UCSD-AML1 (cell line): Measurements from ENCODE around the gene SEMA5B.

Experiments
- DNase-seq: peaks from one replicate; lab custom pipeline; 2025; ENCODE audit not compliant: unreplicated experiment; lab: John Stamatoyannopoulos, UW

Gene SEMA5B, protein sequence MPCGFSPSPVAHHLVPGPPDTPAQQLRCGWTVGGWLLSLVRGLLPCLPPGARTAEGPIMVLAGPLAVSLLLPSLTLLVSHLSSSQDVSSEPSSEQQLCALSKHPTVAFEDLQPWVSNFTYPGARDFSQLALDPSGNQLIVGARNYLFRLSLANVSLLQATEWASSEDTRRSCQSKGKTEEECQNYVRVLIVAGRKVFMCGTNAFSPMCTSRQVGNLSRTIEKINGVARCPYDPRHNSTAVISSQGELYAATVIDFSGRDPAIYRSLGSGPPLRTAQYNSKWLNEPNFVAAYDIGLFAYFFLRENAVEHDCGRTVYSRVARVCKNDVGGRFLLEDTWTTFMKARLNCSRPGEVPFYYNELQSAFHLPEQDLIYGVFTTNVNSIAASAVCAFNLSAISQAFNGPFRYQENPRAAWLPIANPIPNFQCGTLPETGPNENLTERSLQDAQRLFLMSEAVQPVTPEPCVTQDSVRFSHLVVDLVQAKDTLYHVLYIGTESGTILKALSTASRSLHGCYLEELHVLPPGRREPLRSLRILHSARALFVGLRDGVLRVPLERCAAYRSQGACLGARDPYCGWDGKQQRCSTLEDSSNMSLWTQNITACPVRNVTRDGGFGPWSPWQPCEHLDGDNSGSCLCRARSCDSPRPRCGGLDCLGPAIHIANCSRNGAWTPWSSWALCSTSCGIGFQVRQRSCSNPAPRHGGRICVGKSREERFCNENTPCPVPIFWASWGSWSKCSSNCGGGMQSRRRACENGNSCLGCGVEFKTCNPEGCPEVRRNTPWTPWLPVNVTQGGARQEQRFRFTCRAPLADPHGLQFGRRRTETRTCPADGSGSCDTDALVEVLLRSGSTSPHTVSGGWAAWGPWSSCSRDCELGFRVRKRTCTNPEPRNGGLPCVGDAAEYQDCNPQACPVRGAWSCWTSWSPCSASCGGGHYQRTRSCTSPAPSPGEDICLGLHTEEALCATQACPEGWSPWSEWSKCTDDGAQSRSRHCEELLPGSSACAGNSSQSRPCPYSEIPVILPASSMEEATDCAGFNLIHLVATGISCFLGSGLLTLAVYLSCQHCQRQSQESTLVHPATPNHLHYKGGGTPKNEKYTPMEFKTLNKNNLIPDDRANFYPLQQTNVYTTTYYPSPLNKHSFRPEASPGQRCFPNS

GRCh38 chr3:123027292-123028232, at the start of gene SEMA5B:
Gene SEMA5B, minus strand, starts transcription at chr3:123027763. Its CDS starts 66,500 bp downstream, at chr3:122961263.
- peak; percentile 29 for DNase-seq

GRCh38 chr3:123076496-123077418, 49.2 kb upstream of the SEMA5B start:
- DNase-seq: no peak

DNA sequence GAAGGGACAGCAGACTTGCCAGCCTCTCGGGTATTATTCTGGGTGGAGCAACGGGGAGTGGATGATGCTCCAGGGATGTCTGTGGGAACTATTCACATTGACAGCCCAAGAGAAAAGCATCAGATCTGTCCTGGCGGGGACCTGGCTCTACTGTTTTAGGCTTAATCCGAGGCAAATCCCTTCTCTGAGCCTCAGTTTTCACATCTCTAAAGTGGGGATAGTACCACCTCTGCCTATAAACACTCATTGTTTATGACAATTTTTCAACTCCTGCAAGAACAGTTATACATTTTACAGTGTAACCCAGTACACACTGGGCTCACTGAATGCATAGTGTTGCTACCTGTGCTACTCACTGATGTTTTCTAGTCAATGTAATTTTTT, 48.5 kb upstream of the SEMA5B start:
- no peak for DNase-seq

- no peak for DNase-seq
Measured at GRCh38 chr3:123075359-123075758, 47.8 kb upstream of the SEMA5B start.

- no peak for DNase-seq
Measured at GRCh38 chr3:123072564-123072963, 45.0 kb upstream of the SEMA5B start.

- DNase-seq: no peak
Measured at GRCh38 chr3:123072152-123072551, 44.6 kb upstream of the SEMA5B start.

DNA sequence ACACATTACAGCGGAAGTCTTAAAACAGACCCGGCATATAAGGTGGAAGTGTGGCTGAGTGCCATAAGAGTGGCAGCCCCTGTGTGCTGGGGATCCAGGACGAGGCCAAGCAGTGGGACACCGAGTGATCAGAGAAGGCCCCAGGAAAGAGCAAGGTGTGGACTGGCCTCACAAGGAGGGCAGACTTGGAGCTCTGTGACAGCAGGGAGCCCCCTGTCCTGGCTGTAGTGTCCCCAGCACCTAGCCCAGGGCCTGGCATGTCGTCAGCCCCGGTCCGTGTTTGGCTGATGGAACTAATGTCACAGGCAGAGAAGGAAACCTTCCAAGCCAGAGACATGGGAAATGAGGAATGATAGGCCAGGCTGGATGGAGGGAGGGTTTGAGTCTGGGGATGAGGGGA, 44.0 kb upstream of the SEMA5B start:
- DNase-seq: no peak

DNA sequence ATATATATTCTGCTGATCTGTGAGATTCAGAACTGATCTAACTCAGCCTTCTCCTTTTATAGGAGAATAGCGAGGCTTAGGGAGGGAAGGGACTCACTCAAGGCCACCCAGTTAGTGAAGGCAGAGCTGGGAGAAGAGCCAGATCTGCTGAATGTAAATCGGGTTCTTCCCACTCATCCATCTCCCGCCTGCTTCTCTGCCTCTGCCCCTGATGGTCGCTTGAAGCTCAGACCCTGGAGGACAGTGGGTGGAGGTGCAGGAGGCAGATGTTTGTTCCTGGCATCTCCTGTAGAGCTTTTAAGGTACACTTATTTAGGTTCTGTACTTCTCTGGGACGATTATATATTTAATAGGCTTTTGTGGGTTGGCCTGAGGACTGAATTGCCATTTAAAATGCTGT, 43.6 kb upstream of the SEMA5B start:
- DNase-seq: no peak

DNA sequence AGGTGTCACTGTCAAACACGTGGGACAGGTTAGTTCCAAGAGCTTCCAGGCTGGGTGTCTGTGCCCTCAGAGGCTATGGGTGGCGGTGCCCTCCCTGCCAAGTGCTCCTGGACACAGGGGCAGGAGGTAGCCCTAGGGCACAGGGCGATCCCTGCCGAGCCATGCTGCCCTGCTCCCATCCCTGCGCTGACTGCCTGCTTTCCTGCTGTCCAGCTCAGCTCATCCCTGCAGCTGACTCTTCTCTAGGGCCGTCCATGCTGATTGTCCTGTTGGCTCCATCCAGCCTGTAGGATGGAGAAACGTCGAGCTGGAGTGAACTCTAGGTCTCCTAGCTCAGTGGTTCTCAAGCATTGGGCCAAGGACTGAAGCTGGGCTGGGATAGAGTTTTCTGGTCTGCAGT, 42.9 kb upstream of the SEMA5B start:
- DNase-seq: no peak

DNA sequence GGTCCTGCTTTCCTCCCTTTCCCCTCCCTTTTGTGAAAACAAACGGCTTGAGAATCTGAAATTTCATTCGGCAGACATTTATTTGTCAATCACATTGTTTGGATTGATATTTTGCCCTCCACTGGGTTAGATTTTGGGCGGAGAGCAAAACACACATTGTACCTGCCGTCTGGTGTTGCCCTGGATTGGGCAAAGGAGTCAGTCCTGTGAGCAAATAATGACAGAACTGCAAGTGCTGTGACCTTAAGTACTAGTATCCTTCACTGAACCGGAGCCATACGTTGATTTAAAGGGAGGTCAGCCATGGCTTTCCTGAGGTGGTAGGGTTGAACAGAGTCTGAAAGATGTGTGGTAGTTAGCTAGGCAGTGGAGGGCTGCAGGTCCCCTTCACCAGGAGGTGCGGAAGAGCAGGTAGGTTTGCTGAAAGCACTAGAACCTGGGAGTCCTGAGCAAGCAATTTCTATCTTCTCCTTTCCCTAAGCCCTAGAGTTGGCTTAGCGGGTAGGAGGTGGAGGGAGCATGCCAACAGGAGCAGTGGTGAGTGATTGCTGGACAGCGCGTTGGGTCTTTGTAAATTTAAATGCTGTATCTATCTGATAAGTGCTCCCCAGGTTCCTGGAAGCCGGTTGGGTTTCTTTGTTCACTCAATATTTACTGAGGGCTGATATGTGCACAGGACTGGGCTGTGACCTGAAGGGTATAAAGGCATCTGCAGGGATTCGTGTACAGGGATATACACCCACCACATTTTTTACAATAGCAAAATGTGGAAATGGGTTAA, 41.2 kb upstream of the SEMA5B start:
- DNase-seq: no peak

DNA sequence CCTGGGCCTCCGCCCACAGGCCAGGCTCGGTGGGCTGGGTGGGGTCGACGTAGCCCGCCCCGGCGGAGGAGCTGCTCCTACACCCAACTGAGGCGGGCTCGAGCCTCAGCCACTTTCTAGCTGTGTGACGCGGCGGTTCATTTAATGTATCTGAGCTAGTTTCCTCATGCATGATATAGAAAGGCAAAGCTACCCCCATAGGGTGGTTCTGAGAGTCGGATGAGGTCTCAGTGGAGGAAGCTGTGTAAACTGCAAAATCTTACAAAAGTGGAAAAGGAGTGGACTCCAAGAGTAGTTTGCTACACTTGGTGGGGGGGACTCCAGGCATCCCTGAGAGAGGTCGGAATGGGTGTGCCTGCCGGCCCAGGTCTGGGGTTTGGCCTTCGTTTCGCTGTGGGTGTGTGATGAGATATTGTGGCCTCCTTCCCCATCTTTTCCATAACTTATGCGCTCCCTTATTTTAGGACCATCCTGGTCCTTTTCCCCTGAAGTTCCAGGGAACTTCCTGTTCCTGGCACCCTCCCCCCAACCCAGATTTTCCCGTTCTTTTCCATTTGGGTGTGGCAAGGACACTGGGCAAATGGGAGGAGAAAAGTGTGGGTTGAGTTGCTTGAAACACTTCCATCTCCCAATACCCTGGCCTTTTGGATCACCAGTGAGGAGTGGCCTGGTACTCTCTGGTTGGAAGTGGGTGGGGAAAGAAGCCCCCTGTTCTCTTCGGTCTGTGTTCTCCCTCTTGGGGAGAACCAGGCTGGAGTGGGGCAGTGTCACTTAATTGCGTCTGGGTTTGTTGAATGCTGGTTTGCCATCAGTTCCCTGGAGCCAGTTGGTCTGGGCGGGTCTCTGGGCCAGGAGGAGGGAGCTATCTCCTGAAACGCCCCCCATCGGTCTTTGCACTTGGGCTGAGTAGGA, 40.4 kb upstream of the SEMA5B start:
- no peak for DNase-seq

DNA sequence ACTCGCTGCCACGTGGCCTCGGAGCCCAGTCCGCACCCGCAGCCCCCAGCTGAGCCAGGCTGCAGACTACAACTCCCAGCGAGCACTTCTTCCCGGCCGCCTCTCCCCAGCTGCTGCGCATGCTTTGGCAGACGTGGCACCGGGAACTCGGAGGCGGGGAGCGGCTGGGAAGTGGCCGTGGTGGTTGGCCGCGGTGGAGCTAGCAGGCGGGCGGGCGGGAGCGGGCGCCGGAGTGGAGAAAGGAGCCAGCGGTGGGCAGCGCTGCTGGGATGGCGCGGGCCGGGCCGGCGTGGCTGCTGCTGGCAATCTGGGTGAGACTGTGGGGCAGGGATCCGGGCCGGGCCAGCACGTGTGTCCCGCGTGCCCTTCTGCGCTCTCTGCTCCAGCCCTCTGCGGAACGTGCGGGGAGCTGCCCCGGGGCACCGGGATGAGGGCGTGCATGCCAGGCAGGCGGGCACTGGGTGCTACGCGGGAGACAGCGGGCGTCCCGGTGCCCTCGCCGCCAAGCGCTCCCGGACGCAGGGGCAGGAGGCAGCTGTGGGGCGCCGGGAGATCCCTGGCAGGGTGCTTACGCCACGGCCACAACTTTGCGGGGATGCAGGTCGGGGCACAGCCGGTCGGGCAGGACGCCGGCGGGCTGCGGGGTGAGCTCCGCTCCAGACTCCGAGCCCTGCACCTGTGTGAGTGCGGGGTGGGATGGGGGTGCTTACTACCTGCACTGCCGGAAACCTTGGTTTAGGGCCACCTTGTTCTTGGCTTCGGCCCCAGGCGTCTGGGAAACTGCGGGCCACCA, 39.5 kb upstream of the SEMA5B start, which contains the start of gene PDIA5:
PDIA5 (plus strand) TSS at position 130 of the 793 bp plus-strand sequence; CDS start at position 270, 140 bp downstream.
- peak; percentile 87 for DNase-seq

GRCh38 chr3:123066599-123066895, 39.0 kb upstream of the SEMA5B start:
- DNase-seq: no peak

DNA sequence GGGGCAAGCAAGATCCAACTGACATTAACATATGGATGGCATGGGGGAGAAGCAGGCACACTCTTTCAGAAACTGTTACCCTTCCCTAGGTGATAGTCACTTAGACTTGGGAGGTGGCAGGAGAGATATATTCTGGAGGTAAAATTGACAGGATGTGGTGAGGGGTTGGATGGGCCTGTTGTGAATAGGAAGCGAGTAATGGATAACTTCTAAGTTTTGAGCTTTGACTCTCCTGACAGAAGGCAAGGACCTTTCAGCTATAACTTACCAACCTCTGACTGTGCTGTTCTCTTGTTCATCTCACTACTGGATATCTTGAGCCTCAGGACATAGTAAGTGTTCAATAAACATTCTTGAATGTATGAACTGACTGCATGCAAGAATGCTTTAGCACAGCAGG, 37.4 kb upstream of the SEMA5B start:
- DNase-seq: no peak

DNA sequence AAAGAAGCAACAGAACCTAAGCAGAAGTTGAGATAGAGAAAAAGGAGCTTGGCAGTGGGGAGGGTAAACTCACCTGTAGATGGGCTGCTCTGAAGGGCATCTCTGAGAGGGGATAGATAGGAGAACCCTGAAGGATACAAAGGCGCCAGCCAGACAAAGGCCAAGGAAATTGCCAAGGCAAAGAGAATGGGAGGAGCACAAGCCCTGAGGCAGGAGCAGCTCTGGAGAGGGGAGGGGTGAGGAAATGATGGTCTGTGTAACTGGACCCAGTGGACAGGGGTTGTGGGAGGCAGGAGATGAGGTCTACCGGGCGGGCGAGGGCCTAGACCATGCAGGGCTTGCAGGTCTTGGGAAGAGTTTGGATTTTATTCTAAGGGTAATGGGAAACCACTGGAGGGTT, 36.9 kb upstream of the SEMA5B start:
- DNase-seq: no peak

DNA sequence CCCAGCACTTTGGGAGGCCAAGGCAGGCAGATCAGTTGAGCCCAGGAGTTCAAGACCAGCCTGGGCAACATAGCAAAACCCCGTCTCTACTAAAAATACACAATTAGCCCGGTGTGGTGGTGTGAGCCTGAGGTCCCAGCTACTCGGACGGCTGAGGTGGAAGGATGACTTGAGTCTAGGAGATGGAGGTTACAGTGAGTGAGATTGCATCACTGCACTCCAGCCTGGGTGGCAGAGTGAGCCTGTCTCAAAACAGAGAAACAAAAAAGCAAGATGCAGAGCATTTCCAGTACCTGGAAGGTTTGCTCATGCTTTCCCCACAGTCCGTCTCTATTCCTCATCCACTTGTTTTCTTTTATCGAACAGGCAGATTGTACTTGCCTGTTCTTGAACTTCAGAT, 35.5 kb upstream of the SEMA5B start:
- DNase-seq: no peak

- no peak for DNase-seq
Measured at GRCh38 chr3:123061856-123062255, 34.3 kb upstream of the SEMA5B start.
